GM12878 (cell line): Measurements from ENCODE around the gene IL27RA. TPM values are rescaled to one million over a fixed set of nuclear protein-coding genes. Genes with fewer than 3 reads are reported as not detected.

Experiments used
- ATAC-seq: fragments of 200-7000 bp; cut with Tn5 transposase; 3 replicates; pipeline ENCODE4 v1.9.1; 2020; ENCODE audit warnings: mild to moderate bottlenecking, moderate library complexity
- BruUV-seq: library from RNA; stranded (reverse); fragments of 400-500 nt; replicated peaks from 2 replicates; lab custom pipeline; 2021; lab: Mats Ljungman, UMichigan
- CTCF ChIA-PET: fragments of 300-600 bp; sonication (Branson Sonifier 250); formaldehyde crosslinking; extraction: SDS; loops from one replicate; lab custom pipeline; 2021; ENCODE audit warnings: inconsistent platforms; lab: Yijun Ruan, JAX
- POLR2A ChIA-PET: fragments of 350-600 bp; formaldehyde crosslinking; extraction: SDS; loops from one replicate; lab custom pipeline; 2021; ENCODE audit warnings: inconsistent platforms; lab: Charles Lee
- RAD21 ChIA-PET: fragments of 300-600 bp; sonication (Branson Sonifier 250); formaldehyde crosslinking; loops from one replicate; lab custom pipeline; 2023; ENCODE audit warnings: antibody characterized with exemption; ENCODE audit not compliant: unreplicated experiment; lab: Charles Lee
- SMC1A ChIA-PET: fragments of 300-600 bp; sonication (Branson Sonifier 250); formaldehyde crosslinking; loops from one replicate; lab custom pipeline; 2023; ENCODE audit not compliant: unreplicated experiment, uncharacterized antibody; lab: Charles Lee
- DNase-seq: peaks from one replicate; pipeline ENCODE4 v3.0.0-alpha.2; 2011; ENCODE audit warnings: low read depth, low spot score
- FAIRE-seq: peaks from 3 replicates; lab custom pipeline; 2011; peaks lifted over from hg19 to GRCh38; lab: Jason Lieb, UNC
- H2AFZ ChIP-seq: 2 replicates; pipeline ENCODE4 v1.6.0; 2011; ENCODE audit warnings: low read depth, low read length, control low read depth; ENCODE audit not compliant: control insufficient read depth
- H3K27ac ChIP-seq: 2 replicates; pipeline ENCODE4 v1.5.1; 2011; ENCODE audit warnings: control low read depth; ENCODE audit not compliant: control insufficient read depth, insufficient read depth
- H3K27me3 ChIP-seq, 2 experiments: replicated peaks in 1 of 2; 2 replicates each; pipeline versions ENCODE4 v1.6.0 to v1.6.1; 2011; ENCODE audit warnings: low read length in 1 of 2; ENCODE audit not compliant: control insufficient read depth in 2 of 2, insufficient read depth in 2 of 2
- H3K36me3 ChIP-seq, 2 experiments: 2 replicates each; pipeline ENCODE4 v1.5.1; 2011; ENCODE audit warnings: low read length in 1 of 2; ENCODE audit not compliant: control insufficient read depth in 2 of 2, insufficient read depth in 2 of 2
- H3K4me1 ChIP-seq: 2 replicates; pipeline ENCODE4 v1.6.1; 2011; ENCODE audit warnings: mild to moderate bottlenecking, low read length, moderate library complexity, mixed read lengths; ENCODE audit not compliant: control insufficient read depth, insufficient read depth
- H3K4me2 ChIP-seq: 2 replicates; pipeline ENCODE4 v1.6.0; 2011; ENCODE audit warnings: control low read depth; ENCODE audit not compliant: control insufficient read depth, insufficient read depth
- H3K4me3 ChIP-seq: fragments of 200-600 bp; sonication (generic); 2 replicates; pipeline ENCODE4 v1.5.1; 2016
- H3K79me2 ChIP-seq: 2 replicates; pipeline ENCODE4 v1.6.0; 2011; ENCODE audit warnings: low read length; ENCODE audit not compliant: control insufficient read depth, insufficient read depth
- H3K9ac ChIP-seq: 2 replicates; pipeline ENCODE4 v1.8.0; 2011; ENCODE audit warnings: low read length, control low read depth, mixed read lengths; ENCODE audit not compliant: control insufficient read depth, insufficient read depth
- H3K9me3 ChIP-seq: replicated peaks from 3 replicates; pipeline ENCODE4 v1.5.1; 2011; ENCODE audit warnings: mild to moderate bottlenecking, low read length; ENCODE audit not compliant: control insufficient read depth, insufficient read depth
- H4K20me1 ChIP-seq: 2 replicates; pipeline ENCODE4 v1.6.0; 2011; ENCODE audit not compliant: control insufficient read depth, insufficient read depth
- CREB1 ChIP-seq: IDR thresholded peaks from 2 replicates; pipeline ENCODE4 v1.6.1; 2012; ENCODE audit warnings: low read depth, mild to moderate bottlenecking, inconsistent platforms
- JUNB ChIP-seq: IDR thresholded peaks from 2 replicates; pipeline ENCODE4 v1.6.1; 2016; ENCODE audit warnings: antibody characterized with exemption, mild to moderate bottlenecking
- SPI1 ChIP-seq: IDR thresholded peaks from 2 replicates; pipeline ENCODE4 v1.6.1; 2011; ENCODE audit warnings: low read depth, mild to moderate bottlenecking, low read length, moderate library complexity, borderline replicate concordance; ENCODE audit not compliant: insufficient read depth
- SUPT20H ChIP-seq: IDR thresholded peaks from 2 replicates; pipeline ENCODE4 v1.6.1; 2011; ENCODE audit warnings: low read depth, mild to moderate bottlenecking, low read length, moderate library complexity, borderline replicate concordance; ENCODE audit not compliant: control insufficient read depth
- TBL1XR1 ChIP-seq: IDR thresholded peaks from 2 replicates; pipeline ENCODE4 v1.6.1; 2012; ENCODE audit warnings: low read depth, low read length, improper control_type of control experiment
- ZNF24 ChIP-seq: fragments of 450-650 bp; IDR thresholded peaks from 2 replicates; pipeline ENCODE4 v1.6.1; 2017; ENCODE audit warnings: antibody characterized with exemption, mild to moderate bottlenecking
- WGBS: methylation state at CpG from one replicate; pipeline ENCODE4 v1.1.6; 2016; ENCODE audit warnings: low lambda C conversion rate; ENCODE audit not compliant: insufficient replicate concordance, insufficient coverage; ENCODE audit errors: missing lambda C conversion rate; 5-methylcytosine and 5-hydroxymethylcytosine counted together
- in situ Hi-C: fragments of 300-500 bp; cut with MboI; formaldehyde crosslinking; loops from 9 replicates; pipeline ENCODE4 v1.14.3; 2018; ENCODE audit warnings: mixed read lengths
- intact Hi-C: fragments of 100-400 bp; cut with micrococcal nuclease; formaldehyde crosslinking; loops from one replicate; pipeline ENCODE4 v1.14.2; 2022; ENCODE audit not compliant: unreplicated experiment
- polyA plus RNA-seq, 11 experiments: library from polyadenylated mRNA; depleted of rRNA in 4 of 11; unstranded in 6 of 11; stranded (reverse) in 5 of 11; fragments of >200 nt; fragmentation: Nextera tagmentation in 4 of 11; fragmentation: Illumina TruSeq in 1 of 11; extraction: Ambion mirVana in 4 of 11; extraction: Trizol in 1 of 11; gene quantifications; 1 replicate in 1 of 11; 2 replicates in 10 of 11; pipeline versions ENCODE4 v1.2.1 to v1.2.3, GENCODE V29; 2011 to 2016; ENCODE audit warnings: inconsistent platforms in 2 of 11, missing spikeins in 2 of 11, low read depth in 1 of 11
- total RNA-seq, 4 experiments: library from RNA; depleted of rRNA in 3 of 4; stranded (reverse); fragments of >200 nt in 3 of 4; fragmentation: Illumina TruSeq in 1 of 4; extraction: Trizol in 1 of 4; gene quantifications; 2 replicates each; pipeline versions ENCODE4 v1.2.1 to v1.2.3, GENCODE V29; 2013 to 2021
- TF ChIP-seq, protein P1 (sequence below): IDR thresholded peaks from 2 replicates; pipeline ENCODE4 v1.6.1; 2011; ENCODE audit warnings: low read depth, low read length, improper control_type of control experiment, borderline replicate concordance
- TF ChIP-seq, protein P2 (sequence below): IDR thresholded peaks from 2 replicates; pipeline ENCODE4 v1.6.1; 2012; ENCODE audit warnings: low read depth, low read length, improper control_type of control experiment

Gene IL27RA
- total and polyA plus RNA-seq, 10 of the 15 experiments (the other 5 are each of a cell fraction or from before 2014, with no cell fraction given): 8.4 to 63.5 (median 41.2) TPM

DNA sequence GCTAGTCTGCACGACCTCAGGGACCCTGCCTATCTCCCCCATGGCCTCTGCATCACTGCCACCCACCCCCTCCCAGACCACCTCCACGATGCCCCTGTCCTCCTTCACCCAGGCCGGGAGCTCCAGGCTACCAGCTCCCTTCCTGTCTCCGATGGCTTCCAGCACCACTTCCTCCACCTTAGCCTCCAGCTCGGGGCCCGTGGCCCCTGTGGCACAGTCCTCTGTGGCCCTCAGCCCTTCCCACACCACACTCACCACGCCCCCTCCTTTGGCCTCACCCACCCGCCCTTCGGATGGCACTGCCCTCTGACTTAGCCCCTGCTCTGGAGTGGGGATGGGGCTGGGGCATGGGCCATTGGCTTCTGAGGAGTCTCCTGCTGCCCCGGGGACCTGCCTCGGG, 23.2 kb downstream of the IL27RA start (continued):
- TF ChIP-seq JUNB: no peak
- no peak for TF ChIP-seq ZNF24

DNA sequence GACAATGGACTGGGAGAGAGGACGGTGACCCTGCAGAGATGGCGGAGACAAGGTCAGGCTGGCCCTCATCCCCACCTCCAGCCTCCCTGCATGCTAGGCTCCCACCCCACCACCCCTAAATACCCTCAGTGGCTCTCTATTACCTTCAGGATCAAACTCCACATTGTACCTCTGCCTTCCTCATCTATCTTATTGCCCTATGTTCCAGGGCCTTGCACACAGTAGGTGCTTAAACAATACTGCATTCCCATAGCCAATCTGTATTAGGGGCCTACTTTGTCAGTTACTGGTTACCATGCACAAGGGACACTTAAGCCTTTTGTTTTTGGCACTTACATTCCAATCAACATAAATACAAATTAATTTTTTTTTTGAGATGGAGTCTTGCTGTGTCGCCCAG, 23.8 kb downstream of the IL27RA start:
- H3K9ac ChIP-seq: no peak overlapping the region
- no peak overlapping the region for H3K27ac ChIP-seq
- in situ Hi-C loops: loop anchor here (25.0 kb wide), 1 partner anchor 768 kb away; no protein-coding TSS in a partner anchor
- H4K20me1 ChIP-seq: no peaks in the 10 kb centered on the region; the same call in 1 of the 2 replicates
- peaks cover 0 to 6% of the 10 kb centered on the region in 2 experiments for H3K27me3 ChIP-seq
- no peaks in the 10 kb centered on the region for H3K9me3 ChIP-seq
- no peaks in the 10 kb centered on the region for H3K79me2 ChIP-seq
- H3K4me1 ChIP-seq: no peaks in the 10 kb centered on the region
- H3K4me3 ChIP-seq: no peak overlapping the region
- 68% methylated on average over 3 of the region's 3 CpGs for whole genome bisulfite sequencing
- H3K36me3 ChIP-seq: peaks cover 0 to 6% of the 10 kb centered on the region in 2 experiments; a peak in 3 of 4 replicates
- ChIA-PET RAD21 (no interaction called here), SMC1A (no interaction called here), CTCF (interaction anchor here (1.0 kb wide), 1 partner anchor 17 kb away, joined by 3 read pairs; the partner anchor contains the start of gene MISP3), POLR2A (interaction anchor here (0.6 kb wide), 1 partner anchor 295 kb away, joined by 3 read pairs; no protein-coding TSS in a partner anchor)
- DNase-seq: no peak
- ATAC-seq: no peak
- no peak for FAIRE-seq
- TF ChIP-seq SPI1: no peak
- H2AFZ ChIP-seq: no peak overlapping the region
- BruUV-seq: no TSS peak
- intact Hi-C loops: no loop called here
- no peak overlapping the region for H3K4me2 ChIP-seq

DNA sequence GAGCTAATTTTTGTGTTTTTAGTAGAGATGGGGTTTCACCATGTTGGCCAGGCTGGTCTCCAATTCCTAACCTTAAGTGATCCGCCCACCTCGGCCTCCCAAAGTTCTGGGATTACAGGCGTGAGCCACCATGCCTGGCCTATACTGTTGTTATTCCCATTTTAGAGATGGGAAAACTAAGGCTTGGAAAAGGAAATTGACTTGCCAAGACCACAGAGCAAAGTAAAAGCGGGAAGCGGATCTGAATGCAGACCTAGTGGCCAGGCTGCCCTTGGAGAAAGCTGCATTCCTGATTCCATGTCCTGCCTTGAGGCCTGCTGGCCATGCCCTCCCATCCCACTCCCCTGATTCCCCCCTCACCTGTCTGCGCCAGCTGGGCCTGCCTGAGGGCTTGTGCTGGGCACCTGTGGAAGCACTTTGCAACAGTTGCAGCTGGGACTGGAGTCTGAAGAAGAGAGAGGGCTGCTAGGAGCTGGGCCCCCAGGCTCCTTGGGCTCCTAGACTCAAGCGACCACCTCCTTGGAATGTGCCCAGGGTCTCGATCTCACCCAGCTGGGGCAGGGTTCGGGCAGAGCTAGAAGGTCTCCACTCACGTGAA, 24.6 kb downstream of the IL27RA start:
- Histone ChIP-seq H3K4me1 (no peaks in the 10 kb centered on the region), H3K27me3 (peaks cover 0 to 6% of the 10 kb centered on the region in 2 experiments), H3K9ac (no peak overlapping the region), H3K79me2 (no peaks in the 10 kb centered on the region), H4K20me1 (no peaks in the 10 kb centered on the region; the same call in 1 of the 2 replicates), H3K36me3 (peaks cover 0 to 3% of the 10 kb centered on the region in 2 experiments; a peak in 3 of 4 replicates), H3K4me2 (no peak overlapping the region), H2AFZ (no peak overlapping the region), H3K9me3 (no peaks in the 10 kb centered on the region), H3K27ac (no peak overlapping the region), H3K4me3 (no peak overlapping the region)
- SMC1A ChIA-PET: no interaction called here
- intact Hi-C loops (no loop called here), in situ Hi-C loops (loop anchor here (25.0 kb wide), 1 partner anchor 769 kb away; no protein-coding TSS in a partner anchor)
- DNase-seq (no peak), ATAC-seq (no peak), FAIRE-seq (no peak)
- RAD21 ChIA-PET: interaction anchor here (1.2 kb wide), 1 partner anchor 177 kb away, joined by 3 read pairs; no protein-coding TSS in a partner anchor
- CTCF ChIA-PET: interaction anchor here (1.0 to 5.3 kb wide), 4 partner anchors 13 to 176 kb away, joined by 3 to 52 read pairs (median 4); partner anchors contain the start of genes IL27RA and MISP3
- POLR2A ChIA-PET: interaction anchor here (0.6 kb wide), 1 partner anchor 294 kb away, joined by 3 read pairs; no protein-coding TSS in a partner anchor
- no TSS peak for BruUV-seq
- WGBS: 60% methylated on average over 10 of the region's 10 CpGs
- TF ChIP-seq, protein P1, sequence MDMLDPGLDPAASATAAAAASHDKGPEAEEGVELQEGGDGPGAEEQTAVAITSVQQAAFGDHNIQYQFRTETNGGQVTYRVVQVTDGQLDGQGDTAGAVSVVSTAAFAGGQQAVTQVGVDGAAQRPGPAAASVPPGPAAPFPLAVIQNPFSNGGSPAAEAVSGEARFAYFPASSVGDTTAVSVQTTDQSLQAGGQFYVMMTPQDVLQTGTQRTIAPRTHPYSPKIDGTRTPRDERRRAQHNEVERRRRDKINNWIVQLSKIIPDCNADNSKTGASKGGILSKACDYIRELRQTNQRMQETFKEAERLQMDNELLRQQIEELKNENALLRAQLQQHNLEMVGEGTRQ: no peak
- TF ChIP-seq, protein P2, sequence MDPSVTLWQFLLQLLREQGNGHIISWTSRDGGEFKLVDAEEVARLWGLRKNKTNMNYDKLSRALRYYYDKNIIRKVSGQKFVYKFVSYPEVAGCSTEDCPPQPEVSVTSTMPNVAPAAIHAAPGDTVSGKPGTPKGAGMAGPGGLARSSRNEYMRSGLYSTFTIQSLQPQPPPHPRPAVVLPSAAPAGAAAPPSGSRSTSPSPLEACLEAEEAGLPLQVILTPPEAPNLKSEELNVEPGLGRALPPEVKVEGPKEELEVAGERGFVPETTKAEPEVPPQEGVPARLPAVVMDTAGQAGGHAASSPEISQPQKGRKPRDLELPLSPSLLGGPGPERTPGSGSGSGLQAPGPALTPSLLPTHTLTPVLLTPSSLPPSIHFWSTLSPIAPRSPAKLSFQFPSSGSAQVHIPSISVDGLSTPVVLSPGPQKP: no peak
- TF ChIP-seq TBL1XR1: no peak
- no peak for TF ChIP-seq CREB1
- no peak for TF ChIP-seq SUPT20H
